ENCODE measurements around the gene FYN.

The FYN gene

DNA sequence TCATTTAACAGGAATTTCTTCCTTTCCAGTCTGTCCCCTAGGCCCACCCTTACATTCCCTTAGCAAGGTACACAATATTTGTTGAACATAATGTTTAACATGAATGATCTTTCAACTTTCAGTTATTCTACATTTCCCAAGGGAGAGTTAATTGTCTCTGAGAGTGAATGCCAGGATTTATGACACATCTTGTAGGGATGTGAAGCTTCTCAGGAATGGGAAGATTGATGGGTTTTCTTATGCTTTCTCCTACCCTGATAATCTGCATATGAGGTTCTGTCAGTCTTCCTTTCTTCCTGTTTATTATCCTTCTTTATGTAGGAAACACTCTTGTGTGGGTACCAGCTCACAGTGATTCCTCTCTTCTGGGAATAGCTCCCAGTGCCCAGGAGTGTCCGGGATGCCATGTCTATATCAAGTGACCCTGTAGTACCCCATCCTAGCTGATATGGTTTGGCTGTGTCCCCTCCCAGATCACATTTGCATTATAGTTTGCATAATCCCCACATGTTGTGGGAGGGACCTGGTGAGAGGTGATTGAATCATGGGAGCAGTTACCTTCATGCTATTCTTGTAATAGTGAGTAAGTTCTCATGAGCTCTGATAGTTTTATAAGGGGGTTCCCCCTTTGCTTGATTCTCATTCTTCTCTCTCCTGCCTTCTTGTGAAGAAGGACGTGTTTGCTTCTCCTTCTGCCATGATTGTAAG is 7.1 kb upstream of the FYN start:
- DNase-seq (ENCODE audit: low spot score): no peak

DNA sequence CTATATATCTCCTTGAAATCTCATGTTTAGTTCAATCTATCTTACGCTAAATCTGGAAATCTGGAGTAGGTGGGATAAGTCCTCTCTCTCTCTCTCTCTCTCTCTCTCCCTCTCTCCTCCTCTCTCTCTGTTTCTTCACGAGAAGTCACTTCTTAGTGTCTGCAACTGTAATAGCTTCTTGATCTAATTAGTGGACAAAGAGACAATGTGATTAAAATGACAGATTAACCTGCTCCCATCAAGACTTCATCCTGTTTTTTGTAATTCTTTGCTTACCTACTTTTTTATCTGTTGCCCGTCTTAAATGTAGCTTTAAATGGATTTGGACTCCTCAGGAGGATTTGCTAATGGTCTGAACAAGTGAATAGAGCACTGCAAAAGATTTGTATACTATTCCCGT is 2.5 kb upstream of the FYN start:
- DNase-seq (ENCODE audit: low spot score): no peak

DNA sequence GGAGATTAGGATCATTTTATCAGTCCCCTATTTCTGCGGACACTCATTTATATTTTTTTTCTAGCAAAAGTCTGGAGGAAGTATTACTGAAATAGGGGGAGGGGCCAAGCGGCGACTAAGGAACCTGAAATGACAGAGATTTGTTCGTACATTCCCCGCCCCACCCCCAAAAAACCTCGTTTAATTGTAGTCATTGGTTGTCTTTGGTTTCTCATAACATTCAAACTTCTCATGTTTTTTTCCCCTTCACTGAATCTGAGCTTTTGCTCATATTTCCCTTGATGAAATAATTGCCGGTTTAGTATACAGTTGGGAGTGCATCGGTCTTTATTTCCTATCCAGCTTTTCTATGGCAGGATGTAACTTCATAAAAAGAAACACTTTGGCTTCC is 768 bp upstream of the FYN start:
- DNase-seq (ENCODE audit: low spot score): no peak

DNA sequence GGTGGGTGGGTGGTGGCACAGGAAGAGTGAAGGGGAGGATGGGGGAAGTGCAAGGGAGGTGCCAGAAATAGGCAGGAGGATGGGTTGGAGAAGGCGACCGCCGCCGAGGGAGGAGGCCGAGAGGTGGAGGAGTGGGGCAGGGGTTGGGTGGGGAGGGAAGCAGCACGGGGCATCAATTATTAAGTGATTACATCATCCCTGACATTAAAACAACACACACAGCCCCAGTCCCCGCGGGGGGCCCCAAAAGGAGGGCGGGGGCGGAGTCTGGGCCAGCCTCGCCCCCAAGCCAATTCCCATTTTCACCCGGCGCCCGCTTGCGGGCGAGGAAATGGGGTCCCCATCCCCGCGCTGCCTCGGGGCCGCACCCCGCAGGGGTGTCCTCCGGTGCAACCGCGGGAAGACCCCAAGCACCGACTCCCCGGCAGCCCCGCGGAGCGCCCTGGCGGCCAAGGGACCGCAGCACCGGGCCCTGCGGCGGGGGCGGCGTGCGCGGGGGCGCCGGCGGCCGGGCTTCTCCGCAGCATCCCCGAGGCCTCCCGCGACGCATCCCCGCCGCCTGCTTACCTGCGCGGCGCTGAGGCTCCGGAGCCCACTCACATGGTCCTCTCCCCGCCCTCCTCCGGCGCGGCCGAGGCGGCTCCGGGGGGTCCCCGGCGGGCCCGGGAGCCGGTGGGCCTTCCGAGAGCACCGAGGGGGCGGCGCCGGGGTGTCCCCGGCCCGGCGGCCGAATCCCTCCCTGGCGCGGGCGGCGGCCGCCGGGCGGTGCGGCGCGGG is 663 bp downstream of the FYN start:
- peak; percentile 74 for DNase-seq (ENCODE audit: low spot score)

DNA sequence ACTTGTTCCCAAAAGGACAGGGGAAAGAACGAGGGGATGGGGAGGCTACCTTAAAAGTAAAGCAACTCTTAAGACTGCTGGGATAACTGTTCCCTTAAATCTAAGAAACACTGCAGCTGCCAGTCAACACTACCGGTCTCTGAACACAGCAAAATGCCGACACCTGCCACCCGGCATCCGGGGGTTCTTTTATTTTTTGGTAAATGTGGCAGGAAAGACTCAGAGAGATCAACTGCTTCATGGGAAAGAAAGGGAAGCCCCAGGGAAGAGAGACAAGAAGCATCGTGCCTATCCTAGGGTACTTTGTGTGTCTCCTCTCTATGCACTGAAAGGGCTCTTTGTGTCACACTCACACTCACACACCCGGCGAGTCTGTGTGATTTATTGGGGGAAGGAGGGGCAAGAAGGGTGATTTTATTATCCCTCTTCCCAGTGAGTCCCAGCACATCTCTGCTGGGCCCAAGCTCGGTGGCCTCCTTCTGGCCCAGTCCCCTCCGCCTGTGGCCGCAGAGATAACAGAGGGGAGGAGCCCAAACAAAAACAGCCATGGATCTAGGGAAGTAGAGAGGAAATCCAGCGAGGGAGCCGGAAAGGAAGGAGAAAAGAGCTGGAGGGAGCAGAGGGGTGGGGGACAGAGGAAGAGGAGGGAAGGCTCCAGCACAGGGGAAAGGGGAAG is 1.4 kb downstream of the FYN start:
- peak; percentile 60 for DNase-seq (ENCODE audit: low spot score)

DNA sequence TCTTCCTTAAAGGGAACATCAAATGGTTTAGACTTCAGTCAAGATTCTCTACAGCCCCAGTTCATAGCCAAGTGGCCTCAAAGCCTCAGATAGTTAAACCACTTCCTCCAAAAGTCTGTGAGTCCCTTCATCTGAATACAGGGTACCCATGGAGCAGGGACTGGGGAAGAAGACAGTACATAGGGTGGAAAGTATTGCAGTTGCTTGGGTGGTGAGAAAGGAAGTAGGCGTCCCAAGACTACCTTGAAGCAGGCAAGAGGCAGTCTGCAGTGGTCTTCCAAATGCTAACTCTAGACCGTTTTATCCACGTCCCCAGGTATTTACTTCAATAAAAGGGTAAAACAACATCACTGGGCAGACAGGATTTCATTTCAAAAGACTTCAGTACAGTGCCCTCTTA is 2.0 kb downstream of the FYN start:
- no peak for DNase-seq (ENCODE audit: low spot score)

DNA sequence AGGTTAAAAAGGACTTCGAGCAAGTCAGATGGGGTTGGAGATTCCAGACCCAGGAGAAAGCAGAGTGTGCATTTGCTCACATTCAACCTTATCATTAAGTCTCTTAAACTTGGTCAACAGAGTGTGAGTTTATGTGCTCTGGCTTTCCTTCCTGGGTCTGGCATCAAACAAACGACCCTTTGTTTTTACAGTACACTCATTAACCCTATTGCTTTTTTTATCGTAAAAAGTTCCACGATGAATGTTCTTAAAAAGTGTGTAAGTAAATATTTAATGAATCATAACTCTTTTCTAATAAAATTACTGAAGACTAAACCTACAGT is 2.5 kb downstream of the FYN start:
- no peak for DNase-seq (ENCODE audit: low spot score)

DNA sequence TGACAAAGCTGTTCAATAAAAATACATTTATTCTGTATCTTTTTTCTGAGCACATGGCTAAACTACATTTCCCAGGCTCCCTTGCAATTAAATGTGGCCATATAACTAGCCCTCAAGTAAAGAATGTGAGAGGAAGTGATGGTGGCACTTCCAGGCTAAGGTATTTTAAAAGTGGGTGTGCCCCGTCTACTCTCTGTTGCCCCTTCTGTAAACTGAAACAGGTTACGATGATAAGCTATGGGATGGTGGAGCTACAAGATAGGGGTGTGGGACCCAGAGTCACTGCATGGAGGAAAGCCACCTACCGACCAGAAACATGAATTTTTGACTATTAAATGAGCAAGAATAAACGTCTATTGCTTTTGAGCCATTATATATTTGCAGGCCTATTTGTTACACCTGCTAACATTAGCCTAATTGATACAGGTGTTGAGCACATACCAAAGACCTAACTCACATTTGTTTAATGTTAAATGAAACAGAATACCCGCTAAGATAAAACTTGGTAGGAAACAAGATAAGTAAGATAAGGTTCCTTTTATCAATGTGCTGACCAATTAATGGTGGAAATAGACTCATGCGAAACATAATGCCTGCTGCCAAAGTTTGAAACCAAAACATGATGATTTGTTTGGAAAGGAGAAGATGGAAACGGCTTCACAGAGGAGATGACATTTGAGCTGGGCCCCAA is 3.1 kb downstream of the FYN start:
- DNase-seq (ENCODE audit: low spot score): no peak

DNA sequence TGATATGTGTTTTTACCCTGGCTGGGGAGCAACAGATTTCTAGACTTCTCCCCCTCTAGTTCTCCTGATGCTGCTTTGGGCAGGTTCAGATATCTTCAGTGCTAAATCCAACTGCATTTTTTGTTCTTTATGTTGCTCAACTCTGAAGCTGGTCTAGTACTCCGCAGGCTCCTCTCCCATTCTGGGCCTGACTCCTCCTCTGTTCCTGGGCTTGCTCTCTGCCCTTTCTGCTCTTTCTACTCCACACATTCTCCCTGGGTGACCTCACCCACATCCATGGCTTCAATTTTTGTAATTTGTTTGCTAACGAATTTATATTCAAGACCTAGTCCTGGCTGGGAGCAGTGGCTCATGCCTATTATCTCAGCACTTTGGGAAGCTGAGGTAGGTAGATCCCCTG is 6.4 kb downstream of the FYN start:
- DNase-seq (ENCODE audit: low spot score): no peak

DNA sequence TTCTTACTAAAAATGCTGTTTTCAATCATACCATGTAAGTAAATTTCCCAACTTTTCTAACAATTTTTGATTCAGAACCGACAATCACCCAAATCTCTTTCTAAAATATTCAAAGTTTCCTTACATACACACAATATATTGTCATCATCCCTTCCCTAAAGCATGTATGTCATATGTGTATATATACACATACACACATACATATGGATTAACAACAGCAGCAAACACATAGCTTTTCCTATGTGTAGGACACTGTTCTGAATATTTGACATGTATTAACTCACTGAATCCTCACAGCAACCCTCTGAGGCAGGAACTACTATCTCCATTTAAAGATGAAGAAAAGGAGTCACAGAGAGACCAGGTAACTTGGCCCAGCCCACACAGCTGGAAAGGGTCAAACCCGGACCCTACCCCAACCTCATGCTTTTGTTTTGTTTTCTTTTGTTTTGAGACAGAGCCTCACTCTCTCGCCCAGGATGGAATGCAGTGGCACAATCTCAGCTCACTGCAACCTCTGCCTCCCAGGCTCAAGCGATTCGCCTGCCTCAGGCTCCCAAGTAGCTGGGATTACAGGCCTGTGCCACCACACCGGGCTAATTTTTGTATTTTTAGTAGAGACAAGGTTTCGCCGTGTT is 7.2 kb downstream of the FYN start:
- DNase-seq (ENCODE audit: low spot score): no peak

DNA sequence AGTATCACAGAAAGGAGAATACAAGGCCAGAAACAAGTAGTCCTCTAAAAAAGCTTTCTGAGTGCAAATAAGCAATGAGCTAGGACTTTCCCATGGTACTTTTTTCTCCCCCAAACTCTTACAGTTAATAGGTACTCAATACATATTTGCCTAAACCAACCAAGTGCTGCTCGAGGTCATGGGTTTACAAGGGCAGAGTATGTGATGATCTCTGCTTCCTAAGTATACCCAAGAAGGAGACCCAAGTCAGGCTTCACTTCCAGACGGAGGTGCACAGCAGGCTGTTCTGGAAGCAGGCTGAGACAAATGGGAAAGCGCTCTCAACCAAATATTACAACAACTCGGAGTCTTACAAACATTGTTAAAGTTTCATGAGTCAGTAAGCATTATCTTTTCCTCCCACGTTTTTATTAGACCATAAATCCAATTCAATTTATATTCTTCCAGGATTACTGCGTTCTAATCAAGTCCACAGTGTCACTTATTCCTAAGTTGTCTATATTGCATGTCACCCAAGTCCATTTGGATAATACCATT is 8.1 kb downstream of the FYN start:
- DNase-seq (ENCODE audit: low spot score): no peak

DNA sequence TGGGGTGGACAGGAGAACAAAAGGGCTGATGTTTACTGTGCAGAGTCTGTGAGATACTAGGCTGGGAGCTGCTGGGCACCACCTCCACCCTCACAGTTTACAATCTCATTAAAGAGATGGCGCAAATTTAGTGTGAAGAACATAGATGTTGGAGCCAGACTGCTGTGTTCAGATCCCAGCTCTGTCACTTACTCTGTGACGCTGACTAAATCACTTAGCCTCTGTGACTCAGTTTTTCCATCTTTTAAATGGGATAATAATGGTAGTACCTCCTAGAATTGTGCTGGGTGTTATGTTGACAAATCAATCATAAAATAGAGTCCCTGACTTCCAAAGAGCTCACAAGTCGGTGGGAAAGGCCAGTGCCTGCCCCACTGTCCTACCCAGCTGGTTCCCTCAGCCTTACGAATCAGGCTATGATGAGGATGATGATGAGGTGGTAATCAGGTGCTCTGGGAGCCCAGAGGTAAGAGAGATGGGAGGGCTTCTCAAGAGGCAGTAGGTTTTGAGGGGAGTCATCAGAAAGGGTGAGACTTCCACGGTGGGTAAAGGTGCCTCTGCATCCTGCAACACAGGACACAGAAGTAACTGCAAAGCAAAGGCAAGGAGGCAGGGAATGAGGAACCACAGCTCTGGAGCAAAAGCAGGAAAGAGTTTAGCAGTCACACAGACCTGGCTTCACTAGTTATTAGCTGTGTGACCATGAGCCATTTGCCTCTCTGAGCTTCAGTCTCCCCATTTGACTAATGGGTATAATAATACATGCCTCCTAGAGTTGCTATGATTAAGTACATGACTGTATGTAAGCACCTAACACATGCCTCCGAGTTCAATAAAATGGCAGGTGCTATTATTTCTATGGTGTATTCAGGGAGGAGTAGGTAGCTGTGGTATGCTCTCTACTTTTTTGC is 8.9 kb downstream of the FYN start:
- DNase-seq (ENCODE audit: low spot score): no peak

DNA sequence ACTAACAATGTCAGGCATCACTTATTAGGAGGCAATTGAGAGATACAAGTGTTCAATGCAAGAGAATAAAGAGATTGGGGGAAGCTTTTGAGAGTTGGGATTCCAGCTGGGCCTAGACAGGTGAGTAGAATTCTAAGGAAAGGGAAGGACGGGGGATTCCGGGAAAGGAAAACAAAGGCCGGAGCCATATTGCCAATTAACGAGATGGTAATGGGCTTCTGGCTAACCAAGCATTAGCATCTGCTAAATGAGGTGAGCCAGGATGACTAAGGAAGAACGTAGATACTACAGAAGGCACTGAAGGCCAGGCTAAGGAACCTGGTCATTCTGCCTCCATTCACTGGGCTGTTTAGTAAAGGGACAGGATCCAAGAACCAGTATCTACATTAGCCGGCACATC is 10.5 kb downstream of the FYN start:
- no peak for DNase-seq (ENCODE audit: low spot score)

DNA sequence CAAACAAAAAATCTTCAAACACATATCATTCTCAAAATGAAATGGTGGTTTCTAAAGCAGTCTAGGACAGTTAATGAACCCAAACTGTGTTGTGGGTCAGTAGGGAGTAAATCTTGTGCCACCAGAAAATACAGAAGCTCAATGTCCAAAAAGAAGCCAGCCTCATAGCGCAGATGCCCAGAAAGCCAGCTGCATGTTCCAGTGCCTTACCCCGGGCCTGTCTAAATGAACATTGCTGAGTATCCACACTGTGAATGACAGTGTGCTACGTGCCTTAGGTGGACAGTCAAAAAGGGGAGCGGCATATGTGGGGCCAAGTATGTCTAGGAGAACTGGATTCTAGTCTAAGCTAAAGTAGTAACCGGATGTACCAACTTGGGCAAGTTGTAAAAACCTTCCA is 10.9 kb downstream of the FYN start:
- no peak for DNase-seq (ENCODE audit: low spot score)

DNA sequence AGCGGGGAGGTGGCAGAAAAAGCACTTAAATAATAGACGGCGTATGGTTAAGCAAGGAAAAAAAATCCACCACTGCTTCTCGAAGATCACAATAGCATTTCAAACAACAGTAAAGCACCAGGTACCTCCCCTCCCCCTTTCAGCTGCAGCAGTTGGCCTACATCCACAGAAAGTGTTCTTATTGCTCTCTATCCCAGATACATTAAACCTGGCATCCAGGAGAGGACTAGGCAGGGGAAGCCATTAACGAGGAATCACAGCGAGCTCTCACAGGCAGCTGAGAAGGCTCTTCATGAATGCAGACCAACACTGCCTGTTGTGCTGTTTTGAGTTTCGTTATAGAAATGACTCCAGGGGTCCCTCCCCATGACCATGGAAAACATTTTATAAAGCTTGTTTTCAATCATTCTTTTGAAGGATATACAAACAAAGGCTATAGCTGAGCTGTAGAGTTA is 11.8 kb downstream of the FYN start:
- no peak for DNase-seq (ENCODE audit: low spot score)

DNA sequence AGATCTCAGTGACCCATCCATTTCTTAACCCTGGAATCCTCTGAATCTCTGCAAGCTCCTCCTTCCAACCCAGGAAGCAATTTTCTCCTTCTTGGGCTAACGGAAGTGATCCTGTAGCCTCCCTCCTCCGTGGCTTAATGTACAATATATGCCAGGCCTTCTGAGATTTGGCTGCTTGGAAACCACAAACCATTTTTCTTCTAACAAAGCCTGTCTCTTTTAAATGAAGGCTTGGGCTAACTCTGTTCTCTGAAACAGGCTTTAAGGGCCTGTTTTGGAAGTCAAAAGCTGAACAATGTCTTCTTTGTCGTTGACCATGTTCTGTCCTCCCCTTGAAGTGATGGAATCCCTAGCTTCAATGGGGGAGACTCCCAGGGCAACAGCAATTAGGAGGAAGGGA is 14.9 kb downstream of the FYN start:
- no peak for DNase-seq (ENCODE audit: low spot score)

DNA sequence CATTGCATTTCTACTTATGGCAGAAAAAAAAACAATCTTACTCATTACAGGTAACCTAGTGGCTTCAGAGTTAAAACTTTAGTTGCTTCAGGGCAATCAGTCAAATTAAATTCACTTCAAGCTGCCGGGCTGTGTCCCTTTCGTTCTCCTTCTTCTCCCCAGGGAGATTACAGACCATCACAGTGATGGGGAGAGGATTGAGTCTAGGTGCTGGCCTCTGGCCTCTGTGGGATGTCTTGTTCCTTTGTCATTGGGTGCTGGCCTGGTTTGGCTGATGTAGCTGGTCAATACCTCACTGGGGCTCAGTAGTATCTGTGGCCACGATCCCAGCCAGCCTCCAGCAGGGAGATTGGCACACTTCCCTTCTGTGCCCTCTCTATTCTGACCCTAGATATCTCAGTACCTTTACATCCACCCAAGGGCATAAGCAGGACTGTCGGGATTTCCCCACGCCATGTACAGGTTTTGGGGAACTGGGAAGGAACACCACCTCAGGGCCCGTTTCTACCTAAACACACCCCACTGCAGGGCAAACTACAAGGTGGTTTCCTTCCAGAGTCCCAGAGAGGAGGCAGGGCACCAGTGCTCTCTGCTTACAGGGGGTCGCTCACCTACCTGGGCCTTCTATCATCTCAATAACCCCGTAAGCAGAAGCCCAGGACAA is 15.4 kb downstream of the FYN start:
- DNase-seq (ENCODE audit: low spot score): no peak

DNA sequence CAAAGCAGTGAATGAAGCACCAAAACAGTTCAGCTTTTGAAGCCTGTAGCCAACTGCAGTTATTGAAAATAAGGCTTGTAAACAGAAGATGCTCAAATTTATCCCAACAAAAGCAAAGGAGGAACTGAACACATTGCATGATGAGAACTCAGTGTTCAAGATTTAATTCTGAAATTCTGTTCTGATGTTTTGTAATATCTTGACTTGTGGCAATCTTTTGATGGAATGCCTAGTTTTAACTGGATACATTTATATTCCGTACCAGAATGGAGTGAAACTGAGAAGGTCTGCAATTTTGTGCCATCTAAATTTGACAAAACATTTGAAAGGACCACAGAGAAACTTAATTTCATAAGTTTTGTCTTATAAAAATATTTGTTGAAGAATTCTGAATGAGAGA is 17.5 kb downstream of the FYN start:
- no peak for DNase-seq (ENCODE audit: low spot score)

DNA sequence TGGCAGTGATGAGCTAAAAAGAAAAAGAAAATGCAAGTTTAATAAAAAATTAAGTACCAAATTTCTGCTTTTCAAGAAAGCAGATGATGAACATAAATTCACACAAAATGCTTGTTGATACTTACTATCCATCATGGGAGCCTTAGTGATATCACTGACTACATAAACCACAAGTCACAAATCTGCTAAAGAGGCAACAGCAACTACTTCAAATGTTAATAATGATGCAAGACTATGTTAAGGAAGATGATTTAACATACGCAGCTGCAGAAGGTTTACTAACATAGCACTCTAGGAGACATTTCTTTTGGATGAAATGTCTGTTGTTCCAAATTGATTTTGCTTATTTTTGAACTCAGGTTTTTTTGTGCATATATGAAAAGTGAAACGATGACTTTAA is 18.6 kb downstream of the FYN start:
- no peak for DNase-seq (ENCODE audit: low spot score)

DNA sequence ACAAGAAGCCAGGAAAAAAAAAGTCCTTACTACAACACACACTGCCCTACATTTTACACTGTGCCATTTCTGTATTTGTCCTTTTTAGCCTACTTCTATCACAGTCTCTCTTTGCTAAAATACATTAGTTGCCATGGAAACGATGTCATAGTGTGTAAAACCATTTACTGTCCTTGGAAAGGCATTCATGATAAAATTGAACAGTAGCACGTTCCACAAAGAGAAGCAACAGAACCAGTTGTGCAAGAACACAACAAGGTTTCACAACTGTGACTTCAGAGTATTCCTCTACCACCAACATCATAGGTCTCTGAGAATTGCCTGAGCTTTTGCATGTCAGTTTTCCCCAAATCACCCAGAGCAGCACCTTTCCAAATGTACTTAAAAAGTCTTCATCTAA is 20.5 kb downstream of the FYN start:
- no peak for DNase-seq (ENCODE audit: low spot score)

Measured in ecto neural progenitor cell (in vitro differentiated cells).